ENCODE results near the gene KHDC1. TPM values are rescaled to one million over a fixed set of nuclear protein-coding genes. Genes with fewer than 3 reads are reported as not detected.
A peak's percentile ranks its signal among the peaks of the same experiment; 100 is the strongest.

Gene KHDC1
- total RNA-seq, 1 donor from 2014 or later = 12.9 TPM

- TF ChIP-seq, protein P1, sequence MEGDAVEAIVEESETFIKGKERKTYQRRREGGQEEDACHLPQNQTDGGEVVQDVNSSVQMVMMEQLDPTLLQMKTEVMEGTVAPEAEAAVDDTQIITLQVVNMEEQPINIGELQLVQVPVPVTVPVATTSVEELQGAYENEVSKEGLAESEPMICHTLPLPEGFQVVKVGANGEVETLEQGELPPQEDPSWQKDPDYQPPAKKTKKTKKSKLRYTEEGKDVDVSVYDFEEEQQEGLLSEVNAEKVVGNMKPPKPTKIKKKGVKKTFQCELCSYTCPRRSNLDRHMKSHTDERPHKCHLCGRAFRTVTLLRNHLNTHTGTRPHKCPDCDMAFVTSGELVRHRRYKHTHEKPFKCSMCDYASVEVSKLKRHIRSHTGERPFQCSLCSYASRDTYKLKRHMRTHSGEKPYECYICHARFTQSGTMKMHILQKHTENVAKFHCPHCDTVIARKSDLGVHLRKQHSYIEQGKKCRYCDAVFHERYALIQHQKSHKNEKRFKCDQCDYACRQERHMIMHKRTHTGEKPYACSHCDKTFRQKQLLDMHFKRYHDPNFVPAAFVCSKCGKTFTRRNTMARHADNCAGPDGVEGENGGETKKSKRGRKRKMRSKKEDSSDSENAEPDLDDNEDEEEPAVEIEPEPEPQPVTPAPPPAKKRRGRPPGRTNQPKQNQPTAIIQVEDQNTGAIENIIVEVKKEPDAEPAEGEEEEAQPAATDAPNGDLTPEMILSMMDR (conservative IDR thresholded peaks at IDR 0.05) = no peak
- Mint-ChIP-seq H3K27ac (ENCODE audit: unreplicated experiment) (no peak overlapping the region), H3K4me1 (peaks cover 18% of the 10 kb centered on the region), H3K27me3 (ENCODE audit: low read depth) (no peaks in the 10 kb centered on the region), H3K36me3 (ENCODE audit: low read depth) (peaks cover 24% of the 10 kb centered on the region), H3K9me3 (no peaks in the 10 kb centered on the region), H3K4me3 (no peak overlapping the region)
- no peak for DNase-seq (ENCODE audit: low read depth, low spot score)
Observed at GRCh38 chr6:73302339-73302738, 39.3 kb upstream of the KHDC1 start.

- H3K4me3 Mint-ChIP-seq = no peak overlapping the region
- H3K27ac Mint-ChIP-seq (ENCODE audit: unreplicated experiment) = no peak overlapping the region
- H3K9me3 Mint-ChIP-seq = no peaks in the 10 kb centered on the region
- no peaks in the 10 kb centered on the region for H3K27me3 Mint-ChIP-seq (ENCODE audit: low read depth)
- peaks cover 23% of the 10 kb centered on the region for H3K36me3 Mint-ChIP-seq (ENCODE audit: low read depth)
- DNase-seq (ENCODE audit: low read depth, low spot score) = no peak
- H3K4me1 Mint-ChIP-seq = peaks cover 7% of the 10 kb centered on the region
- TF ChIP-seq, protein P1 (conservative IDR thresholded peaks at IDR 0.05) = no peak
Observed at GRCh38 chr6:73299151-73299971, 36.4 kb upstream of the KHDC1 start.

DNA sequence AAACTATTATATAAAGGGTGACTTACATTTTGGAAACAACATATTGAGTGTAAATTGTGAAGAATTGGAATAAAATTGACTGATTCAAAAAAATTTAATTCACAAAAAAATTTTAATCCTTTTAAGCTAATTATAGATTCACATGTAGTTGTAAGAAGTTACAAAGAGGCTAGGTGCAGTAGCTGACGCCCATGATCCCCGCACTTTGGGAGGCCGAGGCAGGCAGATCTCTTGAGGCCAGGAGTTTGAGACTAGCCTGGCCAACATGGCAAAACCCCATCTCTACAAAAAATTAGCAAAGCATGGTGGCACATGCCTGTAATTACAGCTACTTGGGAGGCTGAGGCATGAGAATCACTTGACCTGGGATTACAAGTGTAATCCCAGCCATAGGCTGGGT is 30.3 kb upstream of the KHDC1 start:
- DNase-seq (ENCODE audit: low read depth, low spot score) = no peak
- H3K36me3 Mint-ChIP-seq (ENCODE audit: low read depth) = peaks cover 17% of the 10 kb centered on the region
- H3K4me1 Mint-ChIP-seq = no peaks in the 10 kb centered on the region
- no peak overlapping the region for H3K4me3 Mint-ChIP-seq
- no peaks in the 10 kb centered on the region for H3K27me3 Mint-ChIP-seq (ENCODE audit: low read depth)
- no peaks in the 10 kb centered on the region for H3K9me3 Mint-ChIP-seq
- no peak overlapping the region for H3K27ac Mint-ChIP-seq (ENCODE audit: unreplicated experiment)
- TF ChIP-seq, protein P1 (conservative IDR thresholded peaks at IDR 0.05) = no peak

DNA sequence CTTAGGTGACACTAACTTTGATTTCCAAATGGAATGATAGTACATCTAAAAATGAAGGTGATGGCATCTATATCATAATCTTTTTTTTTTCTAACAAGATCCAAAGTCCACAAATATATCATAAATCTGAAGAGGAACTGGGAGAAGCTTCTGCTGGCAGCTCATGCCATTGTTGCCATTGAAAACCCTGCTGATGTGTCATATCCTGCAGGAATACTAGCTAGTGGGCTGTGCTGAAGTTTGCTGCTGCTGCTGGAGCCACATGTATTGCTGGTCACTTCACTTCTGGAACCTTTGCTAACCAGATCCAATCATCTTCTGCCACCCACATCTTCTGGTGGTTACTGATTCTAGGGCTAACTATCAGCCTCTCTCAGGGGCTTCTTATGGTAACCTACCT is 27.4 kb upstream of the KHDC1 start:
- no peak for DNase-seq (ENCODE audit: low read depth, low spot score)
- peaks cover 18% of the 10 kb centered on the region for H3K36me3 Mint-ChIP-seq (ENCODE audit: low read depth)
- TF ChIP-seq, protein P1 (conservative IDR thresholded peaks at IDR 0.05) = no peak
- no peaks in the 10 kb centered on the region for H3K4me1 Mint-ChIP-seq
- H3K27me3 Mint-ChIP-seq (ENCODE audit: low read depth) = no peaks in the 10 kb centered on the region
- H3K9me3 Mint-ChIP-seq = no peaks in the 10 kb centered on the region
- peak overlapping the region; percentile 84 for H3K27ac Mint-ChIP-seq (ENCODE audit: unreplicated experiment)
- no peak overlapping the region for H3K4me3 Mint-ChIP-seq

DNA sequence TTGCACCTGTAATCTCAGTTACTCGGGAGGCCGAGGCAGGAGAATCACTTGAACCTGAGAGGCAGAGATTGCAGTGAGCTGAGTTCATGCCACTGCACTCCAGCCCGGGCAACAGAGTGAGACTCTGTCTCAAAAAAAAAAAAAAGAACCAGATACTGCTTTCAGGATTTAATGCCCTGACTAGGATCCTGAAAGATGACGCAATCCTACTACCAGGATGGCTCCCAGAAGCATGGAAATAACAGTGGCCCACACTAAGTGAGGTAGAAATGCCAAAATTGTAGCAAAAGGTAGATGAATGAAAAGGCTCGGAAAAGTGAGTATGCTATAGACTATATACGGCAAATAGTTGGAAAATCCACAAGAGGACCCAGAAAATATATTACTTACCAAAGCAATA is 23.8 kb upstream of the KHDC1 start:
- no peak for DNase-seq (ENCODE audit: low read depth, low spot score)
- Mint-ChIP-seq H3K4me3 (no peak overlapping the region), H3K4me1 (no peaks in the 10 kb centered on the region), H3K9me3 (no peaks in the 10 kb centered on the region), H3K36me3 (ENCODE audit: low read depth) (peaks cover 11% of the 10 kb centered on the region), H3K27me3 (ENCODE audit: low read depth) (no peaks in the 10 kb centered on the region), H3K27ac (ENCODE audit: unreplicated experiment) (no peak overlapping the region)
- TF ChIP-seq, protein P1 (conservative IDR thresholded peaks at IDR 0.05) = no peak
